Dermis lymphatic vessel endothelial cell (primary cell): ENCODE results near the gene PSPH. TPM values are rescaled to one million over a fixed set of nuclear protein-coding genes. Genes with fewer than 3 reads are reported as not detected.

ENCODE experiments used
- total RNA-seq: library from RNA; depleted of rRNA; stranded (reverse); fragments of >200 nt; gene quantifications from 2 replicates; pipeline ENCODE4 v1.2.1, GENCODE V29; 2014

PSPH gene
- total RNA-seq = 12.7 and 19.7 TPM in 2 replicates

DNA sequence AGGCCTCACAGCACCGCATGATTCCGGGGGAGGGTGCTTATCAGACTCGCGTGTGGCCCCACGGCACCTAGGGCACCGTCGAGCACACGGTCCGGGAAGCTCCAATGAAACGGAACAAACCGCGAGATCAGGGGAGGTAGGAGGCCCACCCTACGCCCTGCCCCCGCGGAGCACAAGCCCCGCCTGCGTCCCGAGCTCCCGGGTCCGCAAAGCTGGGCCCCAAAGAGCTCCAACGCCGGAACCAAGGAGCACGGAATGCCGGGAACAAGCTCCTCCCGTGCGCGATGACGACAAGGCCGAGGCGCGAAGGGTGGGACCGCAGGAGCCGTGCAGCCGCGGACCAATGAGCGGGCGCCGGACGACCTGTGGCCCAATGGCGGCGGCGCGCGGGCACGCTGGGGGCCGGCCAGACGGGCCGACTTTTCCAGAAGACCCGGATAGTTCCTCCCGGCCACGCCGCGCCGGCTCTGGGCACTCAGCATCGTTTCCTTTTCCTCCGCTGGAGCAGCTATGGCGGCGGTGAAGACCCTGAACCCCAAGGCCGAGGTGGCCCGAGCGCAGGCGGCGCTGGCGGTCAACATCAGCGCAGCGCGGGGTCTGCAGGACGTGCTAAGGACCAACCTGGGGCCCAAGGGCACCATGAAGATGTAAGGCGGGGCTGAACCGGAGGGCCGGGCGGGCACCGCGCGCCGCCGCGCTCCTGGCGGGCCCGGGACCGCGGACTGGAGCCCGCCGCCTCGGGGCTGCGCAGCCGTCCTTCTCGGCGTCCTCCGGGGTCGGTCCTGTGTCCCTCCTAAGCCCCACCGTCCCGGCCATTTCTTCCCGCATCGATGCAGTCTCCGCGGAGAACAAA, at the start of gene PSPH, which contains the start of gene CCT6A:
Gene PSPH (minus strand): TSS at position 106 of the 853 bp plus-strand sequence. CDS start 30,232 bp downstream, outside the sequence.
Gene CCT6A (plus strand): TSS at position 427 of the 853 bp plus-strand sequence. CDS start 84 bp downstream, at position 511.

GRCh38 chr7:56092789-56093531, 41.7 kb upstream of the PSPH start, which contains the start of gene PHKG1:
TSS of gene PHKG1 (minus strand) at chr7:56092952. CDS start at chr7:56088941, 4,011 bp downstream.

GRCh38 chr7:56063882-56064625, 12.8 kb upstream of the PSPH start, which contains the start of gene SUMF2:
TSS of gene SUMF2 (plus strand) at chr7:56064286. CDS start at chr7:56064312, 26 bp downstream.

GRCh38 chr7:55964261-55965099, 86.8 kb downstream of the PSPH start, which contains the start of gene NIPSNAP2:
TSS of gene NIPSNAP2 (plus strand) at chr7:55964585. CDS start at chr7:55964610, 25 bp downstream.

Other genes starting within 250 kb of the PSPH start
- gene SEPTIN14, start 188.7 kb downstream of the PSPH start, total RNA-seq = not detected in 2 replicates
- gene ZNF713, start 164.0 kb downstream of the PSPH start, total RNA-seq = 2.2 and 5.2 TPM in 2 replicates
- gene MRPS17, start 99.6 kb downstream of the PSPH start, total RNA-seq = 19.2 and 22.0 TPM in 2 replicates
- 48.2 and 49.6 TPM in 2 replicates for gene NIPSNAP2, start 86.9 kb downstream of the PSPH start, total RNA-seq
- gene CCT6A, start 321 bp upstream of the PSPH start, total RNA-seq = 192 and 228 TPM in 2 replicates
- 232 and 251 TPM in 2 replicates for gene SUMF2, start 12.8 kb upstream of the PSPH start, total RNA-seq
- 0.33 and 0.52 TPM in 2 replicates for gene PHKG1, start 41.5 kb upstream of the PSPH start, total RNA-seq
- gene CHCHD2, start 55.0 kb upstream of the PSPH start, total RNA-seq = 224 and 300 TPM in 2 replicates
- not detected in 2 replicates for gene NUPR2, start 65.0 kb upstream of the PSPH start, total RNA-seq